Loucy (cell line): ENCODE data around the gene SLC25A26.

ENCODE experiments used
- H2AFZ ChIP-seq: fragments of 200-600 bp; sonication (generic); 2 replicates; pipeline ENCODE4 v1.6.0; 2016; ENCODE audit warnings: antibody characterized with exemption, mild to moderate bottlenecking, low read length, moderate library complexity
- H3F3A ChIP-seq: fragments of 200-600 bp; 2 replicates; pipeline ENCODE4 v1.6.0; 2016; ENCODE audit warnings: antibody characterized with exemption, low read depth, mild to moderate bottlenecking
- H3K27me3 ChIP-seq: fragments of 200-600 bp; sonication (generic); 2 replicates; pipeline ENCODE4 v1.6.1; 2014; ENCODE audit warnings: low read length, mild to moderate bottlenecking; ENCODE audit not compliant: insufficient read depth, poor library complexity, severe bottlenecking
- H3K36me3 ChIP-seq: fragments of 200-600 bp; sonication (generic); 2 replicates; pipeline ENCODE4 v1.6.1; 2016; ENCODE audit warnings: low read length; ENCODE audit not compliant: insufficient read depth
- H3K4me1 ChIP-seq: fragments of 200-600 bp; sonication (generic); 2 replicates; pipeline ENCODE4 v1.5.1; 2014; ENCODE audit warnings: low read length, mild to moderate bottlenecking; ENCODE audit not compliant: insufficient read depth, poor library complexity, severe bottlenecking
- H3K4me2 ChIP-seq: fragments of 200-600 bp; sonication (generic); 2 replicates; pipeline ENCODE4 v1.6.0; 2014; ENCODE audit warnings: antibody characterized with exemption, low read length, low read depth, mild to moderate bottlenecking; ENCODE audit not compliant: poor library complexity, severe bottlenecking
- H3K4me3 ChIP-seq: fragments of 200-600 bp; sonication (generic); 2 replicates; pipeline ENCODE4 v1.5.1; 2014; ENCODE audit warnings: low read length, mild to moderate bottlenecking, mixed read lengths; ENCODE audit not compliant: poor library complexity, severe bottlenecking
- H3K79me2 ChIP-seq: fragments of 200-600 bp; sonication (generic); 2 replicates; pipeline ENCODE4 v1.6.1; 2014; ENCODE audit warnings: low read length; ENCODE audit not compliant: insufficient read depth
- H3K9ac ChIP-seq: fragments of 200-600 bp; sonication (generic); 2 replicates; pipeline ENCODE4 v1.6.0; 2014; ENCODE audit warnings: mild to moderate bottlenecking, low read depth, low read length, moderate library complexity; ENCODE audit not compliant: poor library complexity, severe bottlenecking
- H3K9me2 ChIP-seq: fragments of 200-600 bp; sonication (generic); replicated peaks from 2 replicates; pipeline ENCODE4 v1.6.1; 2016; ENCODE audit warnings: low read depth, low read length, mixed read lengths
- H3K9me3 ChIP-seq: fragments of 200-600 bp; sonication (generic); 2 replicates; pipeline ENCODE4 v1.6.1; 2014; ENCODE audit warnings: mild to moderate bottlenecking, antibody characterized with exemption, low read length, low read depth; ENCODE audit not compliant: insufficient read depth
- H4K20me1 ChIP-seq: fragments of 200-600 bp; sonication (generic); 2 replicates; pipeline ENCODE4 v1.6.0; 2014; ENCODE audit warnings: antibody characterized with exemption, low read length, mild to moderate bottlenecking; ENCODE audit not compliant: insufficient read depth, poor library complexity, severe bottlenecking
- CTCF ChIP-seq: fragments of 200-600 bp; sonication (generic); conservative IDR thresholded peaks from 2 replicates; pipeline ENCODE4 v1.5.1; 2014; ENCODE audit warnings: mild to moderate bottlenecking, antibody characterized with exemption, low read length
- EZH2phosphoT487 ChIP-seq: fragments of 200-600 bp; IDR thresholded peaks from 2 replicates; pipeline ENCODE4 v1.6.1; 2018; ENCODE audit warnings: antibody characterized with exemption, mild to moderate bottlenecking, moderate library complexity, borderline replicate concordance

The SLC25A26 gene

GRCh38 chr3:66372681-66373350 is 152.0 kb downstream of the SLC25A26 start:
- TF ChIP-seq CTCF: peak; percentile 86
- no peak for TF ChIP-seq EZH2phosphoT487
- H3K36me3 ChIP-seq: peaks cover 23% of the 10 kb centered on the region; the same call in 1 of the 2 replicates

GRCh38 chr3:66376568-66376967 is 155.8 kb downstream of the SLC25A26 start:
- H3K9me2 ChIP-seq: no peaks in the 10 kb centered on the region
- H3K4me3 ChIP-seq: no peak overlapping the region
- peaks cover 36% of the 10 kb centered on the region for H3K4me1 ChIP-seq
- H3F3A ChIP-seq: peaks cover 21% of the 10 kb centered on the region
- H3K4me2 ChIP-seq: no peak overlapping the region
- no peaks in the 10 kb centered on the region for H3K9me3 ChIP-seq
- H3K9ac ChIP-seq: no peak overlapping the region
- H2AFZ ChIP-seq: no peak overlapping the region
- no peaks in the 10 kb centered on the region for H3K27me3 ChIP-seq
- no peaks in the 10 kb centered on the region; the same call in 1 of the 2 replicates for H3K79me2 ChIP-seq
- H3K36me3 ChIP-seq: peaks cover 55% of the 10 kb centered on the region
- H4K20me1 ChIP-seq: no peaks in the 10 kb centered on the region
- TF ChIP-seq EZH2phosphoT487 (no peak), CTCF (no peak)

More at GRCh38 chr3:66372681-66373350, 152.0 kb downstream of the SLC25A26 start:
- peaks cover 8% of the 10 kb centered on the region for H3F3A ChIP-seq
- H4K20me1 ChIP-seq: no peaks in the 10 kb centered on the region
- no peak overlapping the region for H2AFZ ChIP-seq
- H3K4me3 ChIP-seq: no peak overlapping the region
- no peaks in the 10 kb centered on the region for H3K9me3 ChIP-seq
- no peaks in the 10 kb centered on the region for H3K9me2 ChIP-seq
- H3K79me2 ChIP-seq: no peaks in the 10 kb centered on the region
- H3K4me2 ChIP-seq: no peak overlapping the region
- H3K4me1 ChIP-seq: peaks cover 48% of the 10 kb centered on the region
- H3K9ac ChIP-seq: peak overlapping the region; percentile 28
- H3K27me3 ChIP-seq: no peaks in the 10 kb centered on the region

GRCh38 chr3:66377800-66378199 is 157.0 kb downstream of the SLC25A26 start:
- H2AFZ ChIP-seq: no peak overlapping the region
- H3K36me3 ChIP-seq: peaks cover 67% of the 10 kb centered on the region
- H3K9ac ChIP-seq: peak overlapping the region; percentile 34
- no peaks in the 10 kb centered on the region for H3K27me3 ChIP-seq
- H3F3A ChIP-seq: peaks cover 21% of the 10 kb centered on the region
- peaks cover 26% of the 10 kb centered on the region for H3K4me1 ChIP-seq
- H3K79me2 ChIP-seq: no peaks in the 10 kb centered on the region; the same call in 1 of the 2 replicates
- no peaks in the 10 kb centered on the region for H4K20me1 ChIP-seq
- H3K9me3 ChIP-seq: no peaks in the 10 kb centered on the region
- peak overlapping the region; percentile 49 for H3K4me2 ChIP-seq
- no peaks in the 10 kb centered on the region for H3K9me2 ChIP-seq
- no peak for TF ChIP-seq CTCF
- no peak for TF ChIP-seq EZH2phosphoT487
- H3K4me3 ChIP-seq: peak overlapping the region; percentile 15
